Measurements from ENCODE around the gene PGGHG.
"Not testable (repeated sequence)": the region's sequence is repeated elsewhere in the genome, so short reads cannot be mapped to it uniquely, and the experiment has no call there.

Gene PGGHG

GRCh38 chr11:285894-286220 is 3.1 kb upstream of the PGGHG start:
- no peak for DNase-seq

GRCh38 chr11:286977-287820 is 1.7 kb upstream of the PGGHG start:
- not testable (repeated sequence) for DNase-seq

GRCh38 chr11:287821-288477 is 977 bp upstream of the PGGHG start:
- DNase-seq, result no peak

- DNase-seq, result no peak
Observed at GRCh38 chr11:289398-289711, 429 bp downstream of the PGGHG start.

- no peak for DNase-seq
Observed at GRCh38 chr11:289712-290620, 1.0 kb downstream of the PGGHG start.

GRCh38 chr11:290621-291231 is 1.8 kb downstream of the PGGHG start:
- DNase-seq, result no peak

GRCh38 chr11:291281-292210 is 2.6 kb downstream of the PGGHG start:
- no peak for DNase-seq

GRCh38 chr11:292211-293121 is 3.5 kb downstream of the PGGHG start:
- no peak for DNase-seq

GRCh38 chr11:293271-293851 is 4.4 kb downstream of the PGGHG start:
- no peak for DNase-seq

- no peak for DNase-seq
Observed at GRCh38 chr11:293852-294661, 5.1 kb downstream of the PGGHG start.

GRCh38 chr11:294780-295179 is 5.9 kb downstream of the PGGHG start:
- DNase-seq, result no peak

GRCh38 chr11:295351-296170 is 6.6 kb downstream of the PGGHG start:
- DNase-seq, result no peak

GRCh38 chr11:296171-297050 is 7.5 kb downstream of the PGGHG start:
- no peak for DNase-seq

GRCh38 chr11:297051-297585 is 8.2 kb downstream of the PGGHG start:
- no peak for DNase-seq

GRCh38 chr11:297586-298405 is 8.9 kb downstream of the PGGHG start:
- no peak for DNase-seq

- no peak for DNase-seq
Observed at GRCh38 chr11:298406-299065, 9.6 kb downstream of the PGGHG start.
